GM12801 (cell line): ENCODE results near the gene VGLL2.

Experiments
- TF ChIP-seq, protein P1 (sequence below): IDR thresholded peaks from one replicate; pipeline ENCODE4 v1.5.1; 2011; ENCODE audit warnings: control low read depth; ENCODE audit not compliant: insufficient read length; ENCODE audit errors: extremely low read depth

Gene VGLL2

GRCh38 chr6:117232196-117232595 lies 33.2 kb upstream of the VGLL2 start:
- TF ChIP-seq, protein P1, sequence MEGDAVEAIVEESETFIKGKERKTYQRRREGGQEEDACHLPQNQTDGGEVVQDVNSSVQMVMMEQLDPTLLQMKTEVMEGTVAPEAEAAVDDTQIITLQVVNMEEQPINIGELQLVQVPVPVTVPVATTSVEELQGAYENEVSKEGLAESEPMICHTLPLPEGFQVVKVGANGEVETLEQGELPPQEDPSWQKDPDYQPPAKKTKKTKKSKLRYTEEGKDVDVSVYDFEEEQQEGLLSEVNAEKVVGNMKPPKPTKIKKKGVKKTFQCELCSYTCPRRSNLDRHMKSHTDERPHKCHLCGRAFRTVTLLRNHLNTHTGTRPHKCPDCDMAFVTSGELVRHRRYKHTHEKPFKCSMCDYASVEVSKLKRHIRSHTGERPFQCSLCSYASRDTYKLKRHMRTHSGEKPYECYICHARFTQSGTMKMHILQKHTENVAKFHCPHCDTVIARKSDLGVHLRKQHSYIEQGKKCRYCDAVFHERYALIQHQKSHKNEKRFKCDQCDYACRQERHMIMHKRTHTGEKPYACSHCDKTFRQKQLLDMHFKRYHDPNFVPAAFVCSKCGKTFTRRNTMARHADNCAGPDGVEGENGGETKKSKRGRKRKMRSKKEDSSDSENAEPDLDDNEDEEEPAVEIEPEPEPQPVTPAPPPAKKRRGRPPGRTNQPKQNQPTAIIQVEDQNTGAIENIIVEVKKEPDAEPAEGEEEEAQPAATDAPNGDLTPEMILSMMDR = no peak

DNA sequence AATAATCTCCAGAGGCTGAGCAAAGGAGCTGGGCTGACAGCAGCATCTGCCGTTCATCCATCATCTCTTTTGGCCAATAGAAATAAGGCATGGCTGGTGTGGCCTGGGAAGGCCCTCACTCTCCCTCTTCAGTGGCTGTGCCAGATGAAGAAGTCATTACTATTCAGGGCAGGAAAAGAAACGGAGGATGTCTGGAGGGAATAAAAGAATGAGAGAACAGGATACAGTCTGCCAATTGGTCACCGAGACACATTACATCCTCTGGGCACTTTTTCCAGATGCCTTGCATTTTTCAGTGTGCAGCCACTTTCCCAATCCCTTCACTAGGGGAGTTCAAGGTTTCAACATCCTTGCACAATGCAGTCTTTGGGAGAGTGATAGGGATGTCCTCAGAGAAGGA lies 32.2 kb upstream of the VGLL2 start:
- TF ChIP-seq, protein P1 = no peak

GRCh38 chr6:117237561-117237960 lies 27.8 kb upstream of the VGLL2 start:
- TF ChIP-seq, protein P1 = no peak

DNA sequence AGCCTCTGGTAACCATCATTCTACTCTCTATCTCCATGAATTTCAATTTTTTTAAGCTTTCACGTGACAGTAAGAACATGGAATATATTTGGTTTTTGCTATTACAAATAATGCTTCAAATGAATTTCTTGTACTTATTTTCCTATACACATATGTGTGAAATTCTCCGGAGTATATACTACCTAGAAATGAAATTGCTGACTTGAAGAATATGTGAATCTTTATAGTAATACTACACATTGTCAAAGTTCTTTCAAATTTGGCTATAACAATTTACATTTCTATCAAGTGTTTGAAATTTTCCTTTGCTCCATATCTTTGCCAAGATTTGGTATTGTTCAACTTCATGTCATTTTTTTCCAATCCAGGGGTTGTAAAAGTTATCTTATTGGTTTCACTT lies 11.6 kb upstream of the VGLL2 start:
- TF ChIP-seq, protein P1 = no peak

- TF ChIP-seq, protein P1 = no peak
These were observed 2.6 kb upstream of the VGLL2 start for GRCh38 chr6:117262799-117263198.

GRCh38 chr6:117263353-117263927 lies 1.9 kb upstream of the VGLL2 start:
- TF ChIP-seq, protein P1 = no peak

DNA sequence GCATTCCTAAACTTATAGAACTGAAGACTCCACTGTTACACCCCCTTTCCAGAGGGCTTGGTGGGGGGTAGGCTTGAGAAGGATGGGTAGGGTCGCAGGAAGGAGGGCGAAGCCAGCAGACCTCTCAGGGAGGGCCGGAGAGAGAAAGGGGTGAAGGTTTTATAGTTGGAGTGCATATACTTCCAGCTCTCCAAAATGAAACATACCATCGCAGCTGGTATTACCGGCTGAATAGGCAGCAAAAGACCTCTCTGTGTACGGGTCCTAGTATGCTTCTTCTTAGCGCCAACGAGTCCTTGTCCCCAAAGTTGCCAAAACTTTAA lies 1.0 kb upstream of the VGLL2 start:
- TF ChIP-seq, protein P1 = no peak

- TF ChIP-seq, protein P1 = no peak
These were observed 507 bp upstream of the VGLL2 start for GRCh38 chr6:117264692-117265409.
